Measurements from ENCODE around the gene SVIL. TPM values are rescaled to one million over a fixed set of nuclear protein-coding genes. Genes with fewer than 3 reads are reported as not detected.
"Not testable (repeated sequence)": the region's sequence is repeated elsewhere in the genome, so short reads cannot be mapped to it uniquely, and the experiment has no call there.

Gene SVIL
- total RNA-seq, 1 donor from 2014 or later, result 94.7 TPM

DNA sequence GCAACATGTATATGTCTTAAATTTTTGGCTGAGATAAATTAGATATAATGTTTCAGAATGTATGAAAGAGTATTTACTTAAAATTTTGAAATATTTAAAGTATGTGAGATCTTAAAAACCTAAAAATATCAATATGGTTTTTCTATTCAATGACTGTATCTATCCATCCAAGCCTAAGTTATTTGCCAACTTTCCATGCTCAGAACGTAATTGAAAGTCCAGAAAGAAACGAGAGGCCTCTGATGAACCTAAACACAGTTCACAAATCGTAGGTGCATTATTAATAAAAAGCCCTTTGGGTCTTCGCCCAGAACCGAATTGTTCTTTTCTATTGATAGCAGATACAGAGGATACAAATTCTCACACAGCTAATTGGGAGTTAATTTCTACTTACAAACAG, 6.5 kb downstream of the SVIL start:
- H3K36me3 ChIP-seq, result no peaks in the 10 kb centered on the region
- intact Hi-C loops (cut with DNase I), result no loop called here
- DNase-seq (ENCODE audit: low spot score in 2 of 2), result no peak
- no peaks in the 10 kb centered on the region for H3K9me3 ChIP-seq
- H3K4me3 ChIP-seq, result peak overlapping the region in 1 of 2 donors; percentile 65
- TF ChIP-seq, protein P1, sequence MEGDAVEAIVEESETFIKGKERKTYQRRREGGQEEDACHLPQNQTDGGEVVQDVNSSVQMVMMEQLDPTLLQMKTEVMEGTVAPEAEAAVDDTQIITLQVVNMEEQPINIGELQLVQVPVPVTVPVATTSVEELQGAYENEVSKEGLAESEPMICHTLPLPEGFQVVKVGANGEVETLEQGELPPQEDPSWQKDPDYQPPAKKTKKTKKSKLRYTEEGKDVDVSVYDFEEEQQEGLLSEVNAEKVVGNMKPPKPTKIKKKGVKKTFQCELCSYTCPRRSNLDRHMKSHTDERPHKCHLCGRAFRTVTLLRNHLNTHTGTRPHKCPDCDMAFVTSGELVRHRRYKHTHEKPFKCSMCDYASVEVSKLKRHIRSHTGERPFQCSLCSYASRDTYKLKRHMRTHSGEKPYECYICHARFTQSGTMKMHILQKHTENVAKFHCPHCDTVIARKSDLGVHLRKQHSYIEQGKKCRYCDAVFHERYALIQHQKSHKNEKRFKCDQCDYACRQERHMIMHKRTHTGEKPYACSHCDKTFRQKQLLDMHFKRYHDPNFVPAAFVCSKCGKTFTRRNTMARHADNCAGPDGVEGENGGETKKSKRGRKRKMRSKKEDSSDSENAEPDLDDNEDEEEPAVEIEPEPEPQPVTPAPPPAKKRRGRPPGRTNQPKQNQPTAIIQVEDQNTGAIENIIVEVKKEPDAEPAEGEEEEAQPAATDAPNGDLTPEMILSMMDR (IDR thresholded peaks at IDR 0.05), result no peak
- H3K4me1 ChIP-seq, result peaks cover 4 to 53% of the 10 kb centered on the region in 2 donors
- H3K27ac ChIP-seq, result peak overlapping the region; percentile 86 to 91
- H3K27me3 ChIP-seq, result no peaks in the 10 kb centered on the region

DNA sequence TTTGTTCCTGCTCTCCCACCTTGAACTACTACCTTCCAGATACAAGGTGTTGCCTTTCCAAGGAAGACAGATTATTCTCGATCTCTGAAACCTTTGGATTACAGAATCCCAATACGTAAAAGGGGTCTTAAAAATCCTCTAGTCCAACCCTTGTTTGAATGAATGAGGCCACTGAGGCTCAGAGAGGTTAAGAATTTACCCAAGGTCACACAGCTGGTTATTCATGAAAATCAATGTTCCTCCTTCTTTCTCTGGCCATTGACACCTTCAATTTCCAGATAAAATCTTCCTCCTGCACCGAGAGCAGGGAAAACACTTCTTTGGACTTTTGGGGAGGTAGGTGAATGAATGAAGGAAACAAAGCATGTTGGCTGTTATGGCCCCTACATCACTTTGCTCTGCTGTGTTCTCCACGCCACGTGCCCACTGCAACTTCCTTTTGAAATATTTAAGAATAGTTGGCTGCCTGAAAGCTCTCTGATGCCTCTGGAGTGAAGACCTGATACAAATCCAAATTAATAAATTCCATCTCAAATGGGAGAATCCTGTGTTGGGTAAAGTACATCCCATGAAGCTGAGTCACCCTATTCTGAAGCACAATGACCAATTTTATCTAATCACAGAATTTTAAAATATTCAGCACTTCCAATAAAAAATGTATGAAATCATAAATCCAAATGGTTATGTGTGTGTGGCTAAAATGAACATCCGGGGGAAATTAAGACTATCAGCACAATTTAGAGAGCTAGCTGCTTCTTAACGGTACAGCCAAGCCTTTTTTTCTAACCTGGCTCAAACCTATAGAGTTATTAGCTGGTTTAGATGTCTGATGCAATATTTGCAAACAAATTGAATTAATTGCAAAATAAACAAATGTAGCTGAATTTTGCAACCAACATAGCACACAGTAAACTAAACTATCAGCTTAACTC, 7.3 kb downstream of the SVIL start:
- H3K36me3 ChIP-seq, result no peaks in the 10 kb centered on the region
- no peak for DNase-seq (ENCODE audit: low spot score in 2 of 2)
- H3K27ac ChIP-seq, result peak overlapping the region; percentile 86 to 91
- H3K4me3 ChIP-seq, result peak overlapping the region in 1 of 2 donors; percentile 65
- H3K4me1 ChIP-seq, result peaks cover 4 to 61% of the 10 kb centered on the region in 2 donors
- TF ChIP-seq, protein P1 (IDR thresholded peaks at IDR 0.05), result no peak
- intact Hi-C loops (cut with DNase I), result no loop called here
- no peaks in the 10 kb centered on the region for H3K27me3 ChIP-seq
- no peaks in the 10 kb centered on the region for H3K9me3 ChIP-seq

DNA sequence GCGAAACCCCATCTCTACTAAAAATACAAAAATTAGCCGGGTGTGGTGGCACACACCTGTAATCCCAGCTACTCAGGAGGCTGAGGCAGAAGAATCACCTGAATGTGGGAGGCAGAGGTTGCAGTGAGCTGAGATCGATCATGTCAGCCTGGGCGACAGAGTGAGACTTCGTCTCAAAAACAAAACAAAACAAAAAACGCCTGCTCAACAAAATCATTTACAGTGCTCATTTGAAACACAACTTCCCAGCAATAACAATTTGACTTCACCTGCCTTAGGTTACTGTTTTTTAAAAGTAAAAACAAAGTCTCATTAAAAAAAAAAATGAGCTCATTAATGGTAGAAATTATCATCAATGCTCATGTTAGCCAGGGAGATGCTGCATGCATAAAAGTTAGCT, 10.4 kb downstream of the SVIL start:
- not testable (repeated sequence) for H3K9me3 ChIP-seq; H3K4me3 ChIP-seq; DNase-seq (ENCODE audit: low spot score in 2 of 2); H3K27me3 ChIP-seq; H3K36me3 ChIP-seq
- H3K4me1 ChIP-seq, result peaks cover 4 to 60% of the 10 kb centered on the region in 2 donors
- peak overlapping the region; percentile 53 to 54 for H3K27ac ChIP-seq
- intact Hi-C loops (cut with DNase I), result loop anchor here (5.0 kb wide), 1 partner anchor 38 kb away; no protein-coding TSS in a partner anchor

DNA sequence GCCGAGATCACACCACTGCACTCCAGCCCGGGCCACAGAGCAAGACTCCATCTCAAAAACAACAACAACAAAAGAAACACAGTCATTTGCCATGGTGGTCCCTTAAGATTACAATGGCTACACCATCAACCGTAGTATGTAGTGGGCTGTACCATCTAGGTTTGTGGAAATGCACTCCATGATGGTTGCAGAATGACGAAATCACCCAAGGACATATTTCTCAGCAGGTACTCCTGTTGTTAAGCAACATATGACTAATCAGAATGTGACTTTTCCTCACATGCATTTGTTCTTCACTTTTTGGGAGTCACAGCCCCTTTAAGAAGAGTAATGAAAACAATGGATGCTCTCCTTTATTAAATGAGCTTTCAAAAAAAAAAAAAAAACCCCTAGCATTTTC, 11.0 kb downstream of the SVIL start:
- Histone ChIP-seq H3K4me1 (peaks cover 4 to 62% of the 10 kb centered on the region in 2 donors), H3K9me3 (no peaks in the 10 kb centered on the region), H3K27ac (peak overlapping the region; percentile 53 to 54), H3K27me3 (no peaks in the 10 kb centered on the region), H3K4me3 (no peak overlapping the region), H3K36me3 (no peaks in the 10 kb centered on the region)
- no peak for DNase-seq (ENCODE audit: low spot score in 2 of 2)
- intact Hi-C loops (cut with DNase I), result loop anchor here (5.0 kb wide), 1 partner anchor 39 kb away; no protein-coding TSS in a partner anchor
- TF ChIP-seq, protein P1 (IDR thresholded peaks at IDR 0.05), result no peak

DNA sequence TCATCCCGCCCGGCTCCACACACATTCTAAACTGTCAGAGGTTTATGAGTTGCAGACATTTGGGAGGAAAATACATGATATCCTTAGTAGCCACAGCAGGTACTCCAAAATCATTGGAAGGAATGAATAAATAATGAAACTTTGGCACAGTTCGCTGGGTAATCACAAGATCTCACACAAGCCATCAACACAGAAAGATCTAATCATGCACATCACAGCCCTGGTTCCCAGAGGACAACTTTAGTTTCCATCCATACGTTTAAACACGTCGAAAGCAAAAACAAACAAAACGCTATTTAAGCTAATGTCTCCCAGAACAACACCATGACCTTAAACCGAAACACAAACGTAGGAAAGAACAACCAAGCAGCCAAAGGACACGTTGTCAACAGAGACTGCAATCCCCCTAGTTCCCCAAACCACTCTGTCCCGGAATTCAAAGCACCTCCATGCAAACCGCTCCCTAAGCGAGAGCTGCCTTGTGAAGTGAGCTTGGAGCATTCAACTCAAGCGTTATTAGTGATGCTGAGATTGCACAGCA, 12.3 kb downstream of the SVIL start:
- H3K9me3 ChIP-seq, result no peaks in the 10 kb centered on the region
- peak overlapping the region in 1 of 2 donors; percentile 21 for H3K27ac ChIP-seq
- DNase-seq (ENCODE audit: low spot score in 2 of 2), result no peak
- peaks cover 2 to 70% of the 10 kb centered on the region in 2 donors for H3K4me1 ChIP-seq
- TF ChIP-seq, protein P1 (IDR thresholded peaks at IDR 0.05), result no peak
- no peaks in the 10 kb centered on the region for H3K27me3 ChIP-seq
- H3K36me3 ChIP-seq, result no peaks in the 10 kb centered on the region
- intact Hi-C loops (cut with DNase I), result loop anchor here (5.0 kb wide), 1 partner anchor 40 kb away; no protein-coding TSS in a partner anchor
- peak overlapping the region in 1 of 2 donors; percentile 12 for H3K4me3 ChIP-seq

DNA sequence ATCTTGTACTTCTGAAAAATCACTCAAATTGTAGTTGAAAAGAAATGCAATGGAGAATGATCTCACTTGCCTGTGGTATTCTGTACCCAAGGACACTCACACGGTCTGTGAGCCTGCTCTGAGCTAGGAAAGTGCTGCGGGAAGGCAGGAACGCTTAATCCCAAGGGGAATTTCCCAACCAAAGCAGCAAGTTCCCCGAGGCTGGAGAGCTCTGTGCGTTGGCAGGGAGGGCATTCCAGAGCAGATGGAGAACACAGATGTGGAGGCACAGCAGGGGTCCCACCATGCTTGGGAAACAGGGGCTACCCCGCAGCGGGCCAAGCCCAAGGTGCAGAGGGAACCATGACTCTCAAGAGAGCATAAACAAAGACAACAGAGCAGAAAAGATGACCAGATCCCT, 13.6 kb downstream of the SVIL start:
- H3K4me3 ChIP-seq, result peak overlapping the region in 1 of 2 donors; percentile 7
- DNase-seq (ENCODE audit: low spot score in 2 of 2), result peak; percentile 32 to 87
- intact Hi-C loops (cut with DNase I), result loop anchor here (2.0 to 5.0 kb wide), 2 partner anchors 30 to 41 kb away; no protein-coding TSS in a partner anchor
- H3K27me3 ChIP-seq, result no peaks in the 10 kb centered on the region
- H3K9me3 ChIP-seq, result no peaks in the 10 kb centered on the region
- peak overlapping the region; percentile 65 to 79 for H3K27ac ChIP-seq
- H3K4me1 ChIP-seq, result peaks cover 2 to 62% of the 10 kb centered on the region in 2 donors
- TF ChIP-seq, protein P1 (IDR thresholded peaks at IDR 0.05), result no peak
- no peaks in the 10 kb centered on the region for H3K36me3 ChIP-seq
